Endodermal cell (in vitro differentiated cells): ENCODE measurements around the gene BPHL. TPM values are rescaled to one million over a fixed set of nuclear protein-coding genes. Genes with fewer than 3 reads are reported as not detected.

Source experiments
- DNase-seq: peaks from one replicate; pipeline ENCODE4 v3.0.0-alpha.2; 2017
- H3K27ac ChIP-seq: 2 replicates; pipeline ENCODE4 v1.5.1; 2013; ENCODE audit warnings: mild to moderate bottlenecking, low read depth, low read length, moderate library complexity
- H3K27me3 ChIP-seq: 2 replicates; pipeline ENCODE4 v1.6.1; 2013; ENCODE audit warnings: mild to moderate bottlenecking, low read length, moderate library complexity; ENCODE audit not compliant: insufficient read depth, control insufficient read depth, poor library complexity, severe bottlenecking
- H3K36me3 ChIP-seq: 2 replicates; pipeline ENCODE4 v1.7.0; 2013; ENCODE audit warnings: mild to moderate bottlenecking, low read length, moderate library complexity; ENCODE audit not compliant: control insufficient read depth, insufficient read depth
- H3K4me1 ChIP-seq: one replicate; pipeline ENCODE4 v1.7.0; 2013; ENCODE audit warnings: low read length; ENCODE audit not compliant: control insufficient read depth, insufficient read depth
- H3K4me3 ChIP-seq: 2 replicates; pipeline ENCODE4 v1.5.1; 2013; ENCODE audit warnings: mild to moderate bottlenecking, low read length, moderate library complexity
- H3K9ac ChIP-seq: 2 replicates; pipeline ENCODE4 v1.6.1; 2013; ENCODE audit warnings: mild to moderate bottlenecking, low read length, moderate library complexity; ENCODE audit not compliant: poor library complexity, severe bottlenecking; ENCODE audit errors: extremely low read depth
- H3K9me3 ChIP-seq: 2 replicates; pipeline ENCODE4 v1.6.1; 2013; ENCODE audit warnings: mild to moderate bottlenecking, low read length, moderate library complexity; ENCODE audit not compliant: control insufficient read depth
- H3K27ac Mint-ChIP-seq: 2 replicates; pipeline ENCODE4 v1.8.0; 2020; ENCODE audit warnings: mixed read lengths
- H3K27me3 Mint-ChIP-seq: 2 replicates; pipeline ENCODE4 v1.8.0; 2021; ENCODE audit warnings: mild to moderate bottlenecking, mixed read lengths; ENCODE audit not compliant: insufficient read depth
- H3K36me3 Mint-ChIP-seq: 2 replicates; pipeline ENCODE4 v1.8.0; 2020; ENCODE audit warnings: low read depth, mixed read lengths
- H3K4me1 Mint-ChIP-seq: 2 replicates; pipeline ENCODE4 v1.8.0; 2020; ENCODE audit warnings: mixed read lengths
- H3K4me3 Mint-ChIP-seq: 2 replicates; pipeline ENCODE4 v1.8.0; 2020; ENCODE audit warnings: mild to moderate bottlenecking, moderate library complexity, mixed read lengths
- H3K9me3 Mint-ChIP-seq: 2 replicates; pipeline ENCODE4 v1.8.0; 2020; ENCODE audit warnings: mild to moderate bottlenecking, mixed read lengths
- CTCF ChIP-seq: fragments of 200-600 bp; sonication (generic); conservative IDR thresholded peaks from 2 replicates; pipeline ENCODE4 v1.5.0; 2021; ENCODE audit warnings: antibody characterized with exemption, mild to moderate bottlenecking
- WGBS, 2 experiments: methylation state at CpG; one replicate each; pipeline versions ENCODE4 v1.1.5 to v1.1.7; 2013; ENCODE audit warnings: missing lambda C conversion rate in 2 of 2, mixed read lengths in 1 of 2; ENCODE audit not compliant: insufficient coverage in 1 of 2, insufficient read length in 1 of 2; 5-methylcytosine and 5-hydroxymethylcytosine counted together
- total RNA-seq, 2 donors: library from RNA; stranded (reverse); fragmentation: NEBNext Ultra II Directional in 1 of 2; extraction: Animal tissue kit (Norgen Biotek cat#: 25700) in 1 of 2; gene quantifications; 2 replicates in 1 of 2; 3 replicates in 1 of 2; pipeline ENCODE4 v1.2.1, GENCODE V29; 2021

Gene BPHL
- total RNA-seq, 2 donors from 2014 or later, result 42.8 to 42.9 TPM

- Histone ChIP-seq H3K27ac (no peak overlapping the region), H3K9me3 (peaks cover 66% of the 10 kb centered on the region), H3K9ac (no peak overlapping the region), H3K4me3 (no peak overlapping the region), H3K4me1 (no peaks in the 10 kb centered on the region), H3K36me3 (peaks cover 66% of the 10 kb centered on the region), H3K27me3 (no peaks in the 10 kb centered on the region)
- WGBS, 2 experiments, result 97 to 100% methylated on average over 4 of the region's 4 CpGs
- Mint-ChIP-seq H3K4me1 (no peaks in the 10 kb centered on the region), H3K4me3 (no peak overlapping the region), H3K9me3 (peaks cover 60% of the 10 kb centered on the region), H3K36me3 (peaks cover 68% of the 10 kb centered on the region), H3K27ac (no peak overlapping the region), H3K27me3 (no peaks in the 10 kb centered on the region)
- TF ChIP-seq CTCF, result no peak
- DNase-seq, result no peak
Observed at GRCh38 chr6:3088968-3089367, 29.5 kb upstream of the BPHL start.

GRCh38 chr6:3090013-3090412 lies 28.5 kb upstream of the BPHL start:
- Mint-ChIP-seq H3K36me3 (peaks cover 68% of the 10 kb centered on the region), H3K9me3 (peaks cover 66% of the 10 kb centered on the region)

GRCh38 chr6:3094815-3095214 lies 23.7 kb upstream of the BPHL start:
- H3K36me3 ChIP-seq, result peaks cover 63% of the 10 kb centered on the region
- no peak overlapping the region for H3K4me3 Mint-ChIP-seq
- DNase-seq, result no peak
- H3K4me1 ChIP-seq, result no peaks in the 10 kb centered on the region
- 98 to 100% methylated on average over 1 to 2 of the region's 2 CpGs for WGBS, 2 experiments
- H3K27me3 Mint-ChIP-seq, result no peaks in the 10 kb centered on the region
- TF ChIP-seq CTCF, result no peak
- peak overlapping the region; percentile 48 for H3K4me3 ChIP-seq
- no peak overlapping the region for H3K9ac ChIP-seq
- no peak overlapping the region for H3K27ac Mint-ChIP-seq
- no peaks in the 10 kb centered on the region for H3K4me1 Mint-ChIP-seq
- H3K27me3 ChIP-seq, result no peaks in the 10 kb centered on the region
- H3K9me3 ChIP-seq, result peaks cover 55% of the 10 kb centered on the region
- H3K36me3 Mint-ChIP-seq, result peaks cover 58% of the 10 kb centered on the region
- no peak overlapping the region for H3K27ac ChIP-seq
- H3K9me3 Mint-ChIP-seq, result peaks cover 46% of the 10 kb centered on the region

More at GRCh38 chr6:3090013-3090412, 28.5 kb upstream of the BPHL start:
- H3K27ac Mint-ChIP-seq, result no peak overlapping the region
- DNase-seq, result no peak
- no peaks in the 10 kb centered on the region for H3K27me3 ChIP-seq
- no peak for TF ChIP-seq CTCF
- H3K27ac ChIP-seq, result no peak overlapping the region
- 99 to 100% methylated on average over 2 to 4 of the region's 4 CpGs for WGBS, 2 experiments
- H3K27me3 Mint-ChIP-seq, result no peaks in the 10 kb centered on the region
- peaks cover 67% of the 10 kb centered on the region for H3K36me3 ChIP-seq
- H3K9ac ChIP-seq, result no peak overlapping the region
- H3K4me1 Mint-ChIP-seq, result no peaks in the 10 kb centered on the region
- H3K4me1 ChIP-seq, result no peaks in the 10 kb centered on the region
- H3K4me3 ChIP-seq, result peak overlapping the region; percentile 69
- H3K4me3 Mint-ChIP-seq, result no peak overlapping the region
- peaks cover 69% of the 10 kb centered on the region for H3K9me3 ChIP-seq
